HK-2 (cell line): ENCODE data around the gene RDH5.
"Not testable (repeated sequence)": the region's sequence is repeated elsewhere in the genome, so short reads cannot be mapped to it uniquely, and the experiment has no call there.

Experiments
- DNase-seq: peaks from one replicate; pipeline ENCODE4 v3.0.0-alpha.2; 2018; ENCODE audit not compliant: unreplicated experiment

Gene RDH5

GRCh38 chr12:55745361-55746173, 25.4 kb downstream of the RDH5 start:
- DNase-seq: no peak

- DNase-seq: no peak
Observed at GRCh38 chr12:55746174-55746912, 26.1 kb downstream of the RDH5 start.

- DNase-seq: no peak
Observed at GRCh38 chr12:55746913-55747231, 26.7 kb downstream of the RDH5 start.

GRCh38 chr12:55748230-55748993, 28.2 kb downstream of the RDH5 start:
- DNase-seq: no peak

GRCh38 chr12:55755246-55755645, 35.1 kb downstream of the RDH5 start:
- no peak for DNase-seq

GRCh38 chr12:55757701-55758100, 37.5 kb downstream of the RDH5 start:
- no peak for DNase-seq

- not testable (repeated sequence) for DNase-seq
Observed at GRCh38 chr12:55758575-55758974, 38.4 kb downstream of the RDH5 start.

- DNase-seq: no peak
Observed at GRCh38 chr12:55760663-55761062, 40.5 kb downstream of the RDH5 start.

GRCh38 chr12:55762646-55763045, 42.5 kb downstream of the RDH5 start:
- no peak for DNase-seq

- DNase-seq: no peak
Observed at GRCh38 chr12:55765736-55766290, 45.6 kb downstream of the RDH5 start.

GRCh38 chr12:55767156-55767555, 47.0 kb downstream of the RDH5 start:
- no peak for DNase-seq

- DNase-seq: no peak
Observed at GRCh38 chr12:55771736-55772135, 51.5 kb downstream of the RDH5 start.
